Measurements from ENCODE around the gene ACAP3. TPM values are rescaled to one million over a fixed set of nuclear protein-coding genes. Genes with fewer than 3 reads are reported as not detected.

ACAP3 gene
- total and polyA plus RNA-seq, 2 donors (not counting 3 experiments of a cell fraction or from before 2014, with no cell fraction given): 27.8 to 39.0 TPM

GRCh38 chr1:1320666-1321448 lies 13.1 kb upstream of the ACAP3 start:
- H3K27ac ChIP-seq (ENCODE audit: insufficient read depth, low read depth, low read length): no peak overlapping the region
- intact Hi-C loops (cut with micrococcal nuclease) (no loop called here), dilution Hi-C loops (cut with MboI; ENCODE audit: extremely low pct_ligation_motif_present, low sequenced_read_pairs) (no loop called here)
- H3K4me1 ChIP-seq (ENCODE audit: control insufficient read depth, extremely low read depth, insufficient read depth, low read length): peaks cover 12% of the 10 kb centered on the region
- no peak for FAIRE-seq
- ChIA-PET POLR2A (no interaction called here), CTCF (no interaction called here)
- no peak for DNase-seq (ENCODE audit: low read depth, low spot score)
- no peak overlapping the region for H3K4me3 ChIP-seq (replicated peaks in 1 of 3; ENCODE audit: insufficient read depth in 1 of 3, low read depth in 1 of 3, low read length in 3 of 3)
- no peak overlapping the region for H3K9ac ChIP-seq (replicated peaks; ENCODE audit: extremely low read depth, insufficient read depth, low read length)
- peaks cover 52% of the 10 kb centered on the region for H3K79me2 ChIP-seq (ENCODE audit: control insufficient read depth, insufficient read depth, low read length)
- no peak overlapping the region for H3K4me2 ChIP-seq (ENCODE audit: insufficient read depth, low read length)
- peaks cover 5% of the 10 kb centered on the region for H4K20me1 ChIP-seq (replicated peaks; ENCODE audit: control insufficient read depth, extremely low read depth, insufficient read depth, low read length)
- no peaks in the 10 kb centered on the region for H3K27me3 ChIP-seq (ENCODE audit: control insufficient read depth in 2 of 2, insufficient read depth in 2 of 2, low read length in 2 of 2)
- H3K9me1 ChIP-seq (replicated peaks; ENCODE audit: control insufficient read depth, extremely low read depth, insufficient read depth, low read length): no peaks in the 10 kb centered on the region
- no TSS peak for BruUV-seq (replicated peaks)
- TF ChIP-seq EZH2 (IDR thresholded peaks at IDR 0.05; ENCODE audit: borderline replicate concordance, low read depth, low read length, severe bottlenecking): no peak
- TF ChIP-seq POLR2A (IDR thresholded peaks at IDR 0.05; ENCODE audit: low read depth, low read length): no peak
- TF ChIP-seq, protein P1, sequence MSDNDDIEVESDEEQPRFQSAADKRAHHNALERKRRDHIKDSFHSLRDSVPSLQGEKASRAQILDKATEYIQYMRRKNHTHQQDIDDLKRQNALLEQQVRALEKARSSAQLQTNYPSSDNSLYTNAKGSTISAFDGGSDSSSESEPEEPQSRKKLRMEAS (IDR thresholded peaks at IDR 0.05; ENCODE audit: insufficient read depth, insufficient read length): no peak
- TF ChIP-seq GATA2 (IDR thresholded peaks at IDR 0.05; ENCODE audit: insufficient read depth, insufficient read length, low read depth, low read length): no peak
- no peak for TF ChIP-seq POLR2AphosphoS5 (IDR thresholded peaks at IDR 0.05; ENCODE audit: insufficient read depth, low read depth, low read length)
- no peak for TF ChIP-seq FOS (IDR thresholded peaks at IDR 0.05; ENCODE audit: borderline replicate concordance, insufficient read depth, low read length)
- TF ChIP-seq MYC (IDR thresholded peaks at IDR 0.05; ENCODE audit: low read depth, low read length): no peak
- TF ChIP-seq CTCF (IDR thresholded peaks at IDR 0.05; ENCODE audit: extremely low read depth in 1 of 2, insufficient read depth in 1 of 2, low read depth in 1 of 2, low read length in 2 of 2): no peak
- TF ChIP-seq JUN (IDR thresholded peaks at IDR 0.05; ENCODE audit: borderline replicate concordance, insufficient read depth, insufficient read length, low read depth): no peak
- no peak overlapping the region for H2AFZ ChIP-seq (ENCODE audit: low read depth, low read length)
- no peaks in the 10 kb centered on the region for H3K9me3 ChIP-seq (replicated peaks; ENCODE audit: control insufficient read depth, insufficient read depth, low read length)
- H3K36me3 ChIP-seq (ENCODE audit: control insufficient read depth in 2 of 2, extremely low read depth in 1 of 2, insufficient read depth in 2 of 2, low read length in 2 of 2): peaks cover 0 to 7% of the 10 kb centered on the region in 2 experiments

Data from endothelial cell of umbilical vein (primary cell).